Left ventricle myocardium superior (tissue), 1 donor: ENCODE data around the gene KIF18B. TPM values are rescaled to one million over a fixed set of nuclear protein-coding genes. Genes with fewer than 3 reads are reported as not detected.
A peak's percentile ranks its signal among the peaks of the same experiment; 100 is the strongest.

ENCODE experiments used
- ATAC-seq: fragments of 200-7000 bp; cut with Tn5 transposase; one replicate; pipeline ENCODE4 v1.9.1; 2020; ENCODE audit warnings: mild to moderate bottlenecking, moderate library complexity
- DNase-seq: peaks from one replicate; pipeline ENCODE4 v3.0.0-alpha.2; 2020
- intact Hi-C: fragments of 100-400 bp; cut with micrococcal nuclease; formaldehyde crosslinking; loops from one replicate; pipeline ENCODE4 v1.11.0; 2022
- microRNA-seq: library from miRNA; unstranded; fragments of <30 nt; microRNA quantifications from one replicate; pipeline ENCODE4 v1.2.0, GENCODE V29; 2020; ENCODE audit warnings: borderline number of aligned reads
- total RNA-seq: library from RNA; stranded (reverse); fragmentation: NEBNext Ultra II Directional; extraction: Animal tissue kit (Norgen Biotek cat#: 25700); gene quantifications from one replicate; pipeline ENCODE4 v1.2.1, GENCODE V29; 2021
- donor health status: DM: no; HTN: yes; CAD: no; lungs with severe emphysema.

The KIF18B gene
- total RNA-seq, 1 donor from 2014 or later: 3.2 TPM

DNA sequence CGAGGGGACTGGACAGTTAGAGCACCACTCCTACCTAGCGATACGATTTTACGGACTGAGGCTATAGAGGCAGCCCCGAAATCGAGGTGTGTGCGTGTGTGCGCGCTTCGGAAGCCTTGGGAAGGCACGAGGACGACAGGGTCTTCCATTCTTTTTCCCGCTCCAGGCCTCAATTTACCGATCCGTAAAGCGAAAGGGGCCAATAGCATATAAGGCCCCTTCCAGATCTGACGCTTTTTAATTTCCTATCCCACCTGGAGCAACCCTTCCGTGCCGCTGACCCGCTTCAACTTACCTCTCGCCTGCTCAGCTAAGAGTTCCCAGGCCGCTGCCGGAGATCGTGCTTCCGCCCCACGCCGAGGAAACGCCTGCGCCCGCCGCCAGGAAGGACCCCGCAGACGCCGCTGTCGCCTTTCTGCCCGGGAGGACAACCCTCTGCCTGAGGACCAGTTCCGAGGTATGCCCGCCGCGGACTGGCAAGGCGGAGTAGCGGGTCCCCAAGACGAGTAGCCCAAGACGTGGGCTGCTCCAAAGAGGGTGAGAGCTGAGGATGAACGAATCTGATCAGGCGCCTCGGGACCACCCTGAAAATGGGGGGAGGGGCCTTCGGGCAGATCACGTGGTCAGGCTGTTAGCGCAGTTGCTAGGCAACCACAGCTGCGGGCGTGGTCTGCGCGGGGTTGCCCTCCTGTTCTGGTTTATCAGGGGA lies 48.3 kb downstream of the KIF18B start, which contains the start of gene EFTUD2:
Gene EFTUD2 (minus strand): TSS at position 372 of the 709 bp plus-strand sequence. CDS start 4,924 bp downstream, outside the sequence.
- intact Hi-C loops: no loop called here

DNA sequence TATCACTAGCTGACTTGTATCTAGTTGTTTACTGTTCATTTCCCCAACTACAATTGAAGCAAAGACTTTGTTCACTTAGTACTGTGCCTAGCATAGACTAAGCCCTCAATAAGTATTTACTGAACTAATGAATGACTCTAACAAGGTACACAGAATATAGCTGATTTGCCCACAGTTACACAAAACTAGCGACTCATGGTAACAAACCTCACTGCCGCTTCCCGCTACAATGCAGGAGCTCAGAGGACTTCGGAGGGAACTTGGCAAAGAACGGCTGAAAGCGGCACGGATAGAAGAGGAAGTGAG lies 48.9 kb downstream of the KIF18B start:
- intact Hi-C loops: no loop called here
- DNase-seq: no peak
- no peak for ATAC-seq

More for the DNA sequence above, 48.3 kb downstream of the KIF18B start, which contains the start of gene EFTUD2:
- ATAC-seq (peak; percentile 94), DNase-seq (peak; percentile 95)

- ATAC-seq: no peak
- no peak for DNase-seq
- intact Hi-C loops: no loop called here
Observed at GRCh38 chr17:44894642-44895041, 52.9 kb downstream of the KIF18B start.

DNA sequence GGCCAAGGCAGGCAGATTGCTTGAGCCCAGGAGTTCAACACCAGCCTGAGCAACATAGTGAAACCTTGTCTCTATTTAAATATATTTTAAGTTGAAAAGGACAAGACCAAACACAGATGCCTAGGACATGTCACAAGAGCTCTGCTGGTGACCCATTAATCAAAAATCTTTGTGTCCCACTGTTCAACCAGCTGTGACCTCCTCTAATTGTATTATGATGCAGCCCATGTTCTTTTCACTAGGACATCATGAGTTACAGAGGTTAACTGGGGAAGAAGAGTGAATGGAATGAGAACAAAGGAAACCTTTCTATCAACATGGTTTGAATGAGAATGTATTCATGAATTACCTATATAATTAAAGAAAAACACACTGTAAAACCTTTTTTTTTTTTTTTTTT lies 55.3 kb downstream of the KIF18B start:
- no peak for DNase-seq
- no peak for ATAC-seq
- intact Hi-C loops: no loop called here

DNA sequence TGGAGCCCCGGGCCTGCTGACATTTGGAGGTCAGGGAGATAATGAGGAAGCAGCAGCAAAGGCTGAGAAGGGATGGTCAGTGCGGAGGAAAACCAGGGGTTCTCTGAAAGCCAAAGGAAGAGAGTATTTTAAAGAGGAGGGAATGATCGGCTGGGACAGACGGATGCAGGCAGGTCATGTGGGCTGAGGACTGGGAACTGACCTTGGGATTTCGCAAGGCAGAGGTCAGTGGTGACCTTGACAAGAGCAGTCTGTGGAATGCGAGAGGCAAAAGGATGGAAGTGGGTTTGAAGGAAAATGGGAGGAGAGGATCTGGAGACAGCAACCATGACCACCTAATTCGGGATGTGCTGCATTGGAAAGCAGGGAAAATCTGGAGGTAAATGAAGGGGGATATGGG lies 58.6 kb downstream of the KIF18B start:
- DNase-seq (no peak), ATAC-seq (peak; percentile 67)
- intact Hi-C loops: no loop called here

GRCh38 chr17:44887971-44888954 lies 59.3 kb downstream of the KIF18B start:
- no peak for ATAC-seq
- no peak for DNase-seq
- intact Hi-C loops: no loop called here

GRCh38 chr17:44887016-44887415 lies 60.6 kb downstream of the KIF18B start:
- no peak for ATAC-seq
- intact Hi-C loops: no loop called here

GRCh38 chr17:44884941-44885340 lies 62.6 kb downstream of the KIF18B start:
- DNase-seq: no peak

More at GRCh38 chr17:44887016-44887415, 60.6 kb downstream of the KIF18B start:
- no peak for DNase-seq

DNA sequence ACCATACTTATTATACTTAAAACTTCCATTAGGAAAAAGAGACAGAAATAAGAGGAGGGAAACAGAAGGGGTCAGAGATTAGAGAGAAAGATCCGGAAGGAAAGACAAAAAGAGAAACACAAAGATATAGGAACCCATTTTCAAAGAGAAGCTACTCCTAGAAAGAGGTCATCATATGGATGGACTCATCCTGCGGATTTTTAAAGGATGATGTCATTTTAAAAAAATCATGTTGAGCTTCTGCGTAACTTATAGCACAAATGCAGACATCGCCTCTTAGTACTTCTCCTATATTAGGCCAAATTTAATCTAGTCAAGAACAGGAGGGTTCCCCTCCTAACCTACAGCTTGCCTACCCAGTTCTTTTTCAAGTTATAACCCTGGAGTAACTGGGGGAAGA lies 66.4 kb downstream of the KIF18B start:
- DNase-seq: no peak
- intact Hi-C loops: no loop called here
- ATAC-seq: no peak

More at GRCh38 chr17:44884941-44885340, 62.6 kb downstream of the KIF18B start:
- intact Hi-C loops: no loop called here
- ATAC-seq: no peak

DNA sequence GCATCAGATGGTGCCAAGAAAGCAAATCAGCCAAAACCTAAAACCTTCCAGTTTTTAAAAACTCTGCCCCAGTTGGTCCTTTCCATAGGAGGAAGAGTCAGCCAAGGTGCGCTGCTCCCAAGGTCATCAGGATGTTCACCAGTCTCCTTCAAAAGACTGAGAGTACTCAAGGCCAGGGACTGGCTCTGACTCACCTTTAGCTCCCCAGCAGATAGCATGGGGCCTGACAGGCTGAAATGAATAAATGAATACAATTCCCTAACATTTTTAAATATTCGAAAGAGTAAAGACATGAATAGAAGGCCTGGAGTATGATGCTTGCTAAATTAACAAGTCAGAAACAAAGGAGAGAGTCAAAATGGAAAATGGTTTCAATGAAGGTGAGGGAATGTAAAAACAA lies 67.5 kb downstream of the KIF18B start:
- ATAC-seq (no peak), DNase-seq (no peak)
- intact Hi-C loops: no loop called here

DNA sequence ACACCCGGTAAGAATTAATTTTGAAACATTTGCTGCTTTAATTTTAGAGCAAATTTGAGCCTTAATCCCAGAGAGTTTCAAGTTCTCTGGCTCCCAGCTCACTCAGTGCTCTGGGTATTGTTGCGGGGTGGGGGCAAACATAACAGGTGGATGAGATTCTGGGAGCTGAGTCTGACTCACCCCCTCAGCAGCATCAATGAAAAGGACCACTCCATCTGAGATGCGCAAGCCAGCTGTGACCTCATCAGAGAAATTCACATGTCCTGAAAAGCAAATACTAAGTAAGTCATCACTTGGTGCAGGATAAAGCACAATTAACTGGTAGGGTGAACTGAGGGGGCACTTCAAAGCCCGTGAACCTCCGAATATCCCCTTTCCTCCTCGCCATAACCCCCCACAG lies 68.2 kb downstream of the KIF18B start:
- intact Hi-C loops: loop anchor here (5.0 kb wide), 1 partner anchor 107 kb away; no protein-coding TSS in a partner anchor
- DNase-seq (no peak), ATAC-seq (no peak)

- DNase-seq: no peak
- intact Hi-C loops: loop anchor here (5.0 kb wide), 1 partner anchor 106 kb away; no protein-coding TSS in a partner anchor
- no peak for ATAC-seq
Observed at GRCh38 chr17:44878627-44879221, 68.8 kb downstream of the KIF18B start.

DNA sequence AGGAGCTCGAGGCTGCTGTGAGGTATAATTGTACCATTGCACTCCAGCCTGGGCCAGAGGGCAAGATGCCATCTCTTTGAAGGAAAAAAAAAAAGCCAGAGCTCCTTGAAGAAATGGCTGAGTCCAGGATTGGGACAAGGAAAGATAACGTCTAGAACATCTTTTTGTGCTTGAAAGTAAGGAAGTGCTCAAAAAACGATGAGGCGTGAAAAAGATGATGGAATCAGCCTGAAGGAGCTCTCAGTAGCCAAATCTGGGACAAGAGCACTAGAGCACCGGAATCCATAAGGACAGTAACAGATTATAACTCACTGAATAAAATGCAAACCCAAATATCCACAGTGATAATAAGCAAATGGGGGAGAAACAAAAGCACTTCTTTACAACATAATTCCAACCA lies 70.5 kb downstream of the KIF18B start:
- no peak for ATAC-seq
- no peak for DNase-seq
- intact Hi-C loops: loop anchor here (5.0 kb wide), 1 partner anchor 105 kb away; no protein-coding TSS in a partner anchor

GRCh38 chr17:44875761-44876160 lies 71.8 kb downstream of the KIF18B start:
- intact Hi-C loops: loop anchor here (5.0 kb wide), 1 partner anchor 103 kb away; no protein-coding TSS in a partner anchor
- DNase-seq (no peak), ATAC-seq (no peak)

Small RNAs within 50 kb of the gene (microRNA-seq; reads per million reads assigned to microRNA genes)
- not detected for gene MIR6783

Other genes starting within 250 kb of the KIF18B start
- gene DBF4B, start 239.1 kb downstream of the KIF18B start, total RNA-seq: 4.9 TPM
- gene ADAM11, start 188.8 kb downstream of the KIF18B start, total RNA-seq: 27.2 TPM
- 18.6 TPM for gene GJC1, start 117.5 kb downstream of the KIF18B start, total RNA-seq
- gene HIGD1B, start 99.9 kb downstream of the KIF18B start, total RNA-seq: 22.2 TPM
- 54.4 TPM for gene EFTUD2, start 48.3 kb downstream of the KIF18B start, total RNA-seq
- gene GFAP, start 32.3 kb downstream of the KIF18B start, total RNA-seq: 4.2 TPM
- gene C1QL1, start 20.5 kb upstream of the KIF18B start, total RNA-seq: 15.2 TPM
- 25.6 TPM for gene DCAKD, start 103.9 kb upstream of the KIF18B start, total RNA-seq
- gene NMT1, start 113.5 kb upstream of the KIF18B start, total RNA-seq: 114 TPM
- gene PLCD3, start 184.7 kb upstream of the KIF18B start, total RNA-seq: 281 TPM
- gene ACBD4, start 187.9 kb upstream of the KIF18B start, total RNA-seq: 7.7 TPM
- gene HEXIM1, start 200.7 kb upstream of the KIF18B start, total RNA-seq: 35.1 TPM
- gene HEXIM2, start 214.1 kb upstream of the KIF18B start, total RNA-seq: 8.9 TPM